Cerebellar nuclear complex (tissue), 1 donor: ENCODE results near the gene FOXG1.

Source experiments
- DNase-seq, 2 experiments: peaks; one replicate each; lab custom pipeline; 2025; lab: John Stamatoyannopoulos, UW

FOXG1 gene

GRCh38 chr14:28761438-28762291 lies 4.9 kb upstream of the FOXG1 start:
- DNase-seq, result no peak

GRCh38 chr14:28762303-28762954 lies 4.2 kb upstream of the FOXG1 start:
- no peak for DNase-seq

- no peak for DNase-seq
These were observed 3.6 kb upstream of the FOXG1 start for GRCh38 chr14:28762955-28763326.

GRCh38 chr14:28763751-28764256 lies 2.8 kb upstream of the FOXG1 start:
- no peak for DNase-seq

GRCh38 chr14:28764257-28765160 lies 2.1 kb upstream of the FOXG1 start:
- no peak for DNase-seq

- no peak for DNase-seq
These were observed 1.3 kb upstream of the FOXG1 start for GRCh38 chr14:28765169-28765830.

- no peak for DNase-seq
These were observed 637 bp upstream of the FOXG1 start for GRCh38 chr14:28765831-28766468.

GRCh38 chr14:28767030-28767852 lies 654 bp downstream of the FOXG1 start:
- no peak for DNase-seq

- no peak for DNase-seq
These were observed 1.5 kb downstream of the FOXG1 start for GRCh38 chr14:28767853-28768741.

- DNase-seq, result no peak
These were observed 2.8 kb downstream of the FOXG1 start for GRCh38 chr14:28769276-28769880.

GRCh38 chr14:28770061-28770460 lies 3.5 kb downstream of the FOXG1 start:
- no peak for DNase-seq

GRCh38 chr14:28770630-28771029 lies 4.0 kb downstream of the FOXG1 start:
- no peak for DNase-seq

GRCh38 chr14:28771168-28771567 lies 4.6 kb downstream of the FOXG1 start:
- no peak for DNase-seq

- DNase-seq, result no peak
These were observed 6.0 kb downstream of the FOXG1 start for GRCh38 chr14:28772613-28773012.

- no peak for DNase-seq
These were observed 6.6 kb downstream of the FOXG1 start for GRCh38 chr14:28773176-28773575.

- DNase-seq, result no peak
These were observed 7.5 kb downstream of the FOXG1 start for GRCh38 chr14:28773861-28774691.

GRCh38 chr14:28774764-28775735 lies 8.5 kb downstream of the FOXG1 start:
- no peak for DNase-seq
